Fibroblast of lung (primary cell): Measurements from ENCODE around the gene TMEM109.

ENCODE experiments used
- CTCF ChIP-seq, 2 donors: IDR thresholded peaks in 1 of 2; conservative IDR thresholded peaks in 1 of 2; 1 replicate in 1 of 2; 2 replicates in 1 of 2; pipeline ENCODE4 v1.5.1; 2011 to 2012; ENCODE audit warnings: low read length in 2 of 2, control low read depth in 1 of 2, inconsistent platforms in 1 of 2, low read depth in 1 of 2, mild to moderate bottlenecking in 1 of 2
- EZH2 ChIP-seq: IDR thresholded peaks from 2 replicates; pipeline ENCODE4 v1.5.1; 2012; ENCODE audit warnings: low read length, control low read depth, mild to moderate bottlenecking; ENCODE audit errors: missing control alignments

- no peak for TF ChIP-seq EZH2
- no peak for TF ChIP-seq CTCF (conservative IDR thresholded peaks at IDR 0.05 in 1 of 2, IDR thresholded peaks at IDR 0.05 in 1 of 2; ENCODE audit: low read depth in 1 of 2, low read length in 2 of 2)
Observed at GRCh38 chr11:60917267-60917666, 3.3 kb downstream of the TMEM109 start.
